ENCODE data around the gene CACNA1B. TPM values are rescaled to one million over a fixed set of nuclear protein-coding genes. Genes with fewer than 3 reads are reported as not detected.
"Not testable (repeated sequence)": the region's sequence is repeated elsewhere in the genome, so short reads cannot be mapped to it uniquely, and the experiment has no call there.

Gene CACNA1B
- total RNA-seq (under 1 TPM; 0.09 to 0.20 TPM), polyA plus RNA-seq (under 1 TPM in 1 of 2 donors, not detected in 1; 0.01 TPM)
- long read RNA-seq, donor 1, result 0 reads
- long read RNA-seq, donor 2, result 0 reads
- long read RNA-seq, donor 3, result 0 reads
- long read RNA-seq, donor 4, result 0 reads
- long read RNA-seq, donor 5, result 0 reads

- not testable (repeated sequence) for H3K4me3 ChIP-seq; H3K36me3 ChIP-seq (ENCODE audit: control insufficient read depth in 4 of 4, insufficient read depth in 4 of 4, low read length in 4 of 4); H3K4me1 ChIP-seq (ENCODE audit: control insufficient read depth in 5 of 5, insufficient read depth in 5 of 5, low read length in 5 of 5); H3K27ac ChIP-seq (ENCODE audit: low read depth in 1 of 2, low read length in 1 of 2); ATAC-seq (ENCODE audit: insufficient read depth, low FRiP score); H3K9ac ChIP-seq (ENCODE audit: insufficient read depth in 1 of 2, low read length in 2 of 2)
- WGBS, 2 donors, result 4 to 6% methylated on average over 24 to 89 of the region's 95 CpGs
- H3K9me3 ChIP-seq (ENCODE audit: control insufficient read depth in 4 of 4, insufficient read depth in 3 of 4, low read length in 3 of 4), result peaks cover 0 to 17% (median 0%) of the 10 kb centered on the region in 4 donors
- peaks cover 11 to 23% (median 17%) of the 10 kb centered on the region in 3 donors for H3K27me3 ChIP-seq (ENCODE audit: control insufficient read depth in 3 of 3, insufficient read depth in 3 of 3, low read length in 2 of 3)
- peak in 1 of 3 donors; percentile 1 for DNase-seq
Measured at GRCh38 chr9:137877506-137878122, at the start of gene CACNA1B. CACNA1B (plus strand) TSS chr9:137877782; CDS start chr9:137877934, 152 bp downstream.

GRCh38 chr9:137827908-137828526 is 49.6 kb upstream of the CACNA1B start:
- Histone ChIP-seq H3K27me3 (ENCODE audit: control insufficient read depth in 3 of 3, insufficient read depth in 3 of 3, low read length in 2 of 3) (no peaks in the 10 kb centered on the region), H3K36me3 (ENCODE audit: control insufficient read depth in 4 of 4, insufficient read depth in 4 of 4, low read length in 4 of 4) (peaks cover 8 to 37% (median 24%) of the 10 kb centered on the region in 4 donors), H3K9me3 (ENCODE audit: control insufficient read depth in 4 of 4, insufficient read depth in 3 of 4, low read length in 3 of 4) (peaks cover 0 to 2% (median 0%) of the 10 kb centered on the region in 4 donors), H3K4me3 (no peak overlapping the region), H3K4me1 (ENCODE audit: control insufficient read depth in 5 of 5, insufficient read depth in 5 of 5, low read length in 5 of 5) (no peaks in the 10 kb centered on the region), H3K9ac (ENCODE audit: insufficient read depth in 1 of 2, low read length in 2 of 2) (no peak overlapping the region), H3K27ac (ENCODE audit: low read depth in 1 of 2, low read length in 1 of 2) (no peak overlapping the region)
- no peak for ATAC-seq (ENCODE audit: insufficient read depth, low FRiP score)
- TF ChIP-seq, protein P1, sequence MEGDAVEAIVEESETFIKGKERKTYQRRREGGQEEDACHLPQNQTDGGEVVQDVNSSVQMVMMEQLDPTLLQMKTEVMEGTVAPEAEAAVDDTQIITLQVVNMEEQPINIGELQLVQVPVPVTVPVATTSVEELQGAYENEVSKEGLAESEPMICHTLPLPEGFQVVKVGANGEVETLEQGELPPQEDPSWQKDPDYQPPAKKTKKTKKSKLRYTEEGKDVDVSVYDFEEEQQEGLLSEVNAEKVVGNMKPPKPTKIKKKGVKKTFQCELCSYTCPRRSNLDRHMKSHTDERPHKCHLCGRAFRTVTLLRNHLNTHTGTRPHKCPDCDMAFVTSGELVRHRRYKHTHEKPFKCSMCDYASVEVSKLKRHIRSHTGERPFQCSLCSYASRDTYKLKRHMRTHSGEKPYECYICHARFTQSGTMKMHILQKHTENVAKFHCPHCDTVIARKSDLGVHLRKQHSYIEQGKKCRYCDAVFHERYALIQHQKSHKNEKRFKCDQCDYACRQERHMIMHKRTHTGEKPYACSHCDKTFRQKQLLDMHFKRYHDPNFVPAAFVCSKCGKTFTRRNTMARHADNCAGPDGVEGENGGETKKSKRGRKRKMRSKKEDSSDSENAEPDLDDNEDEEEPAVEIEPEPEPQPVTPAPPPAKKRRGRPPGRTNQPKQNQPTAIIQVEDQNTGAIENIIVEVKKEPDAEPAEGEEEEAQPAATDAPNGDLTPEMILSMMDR (IDR thresholded peaks at IDR 0.05; ENCODE audit: control extremely low read depth, extremely low read depth), result no peak
- DNase-seq, result no peak
- 98 to 99% methylated on average over 19 to 20 of the region's 20 CpGs for WGBS, 2 donors

DNA sequence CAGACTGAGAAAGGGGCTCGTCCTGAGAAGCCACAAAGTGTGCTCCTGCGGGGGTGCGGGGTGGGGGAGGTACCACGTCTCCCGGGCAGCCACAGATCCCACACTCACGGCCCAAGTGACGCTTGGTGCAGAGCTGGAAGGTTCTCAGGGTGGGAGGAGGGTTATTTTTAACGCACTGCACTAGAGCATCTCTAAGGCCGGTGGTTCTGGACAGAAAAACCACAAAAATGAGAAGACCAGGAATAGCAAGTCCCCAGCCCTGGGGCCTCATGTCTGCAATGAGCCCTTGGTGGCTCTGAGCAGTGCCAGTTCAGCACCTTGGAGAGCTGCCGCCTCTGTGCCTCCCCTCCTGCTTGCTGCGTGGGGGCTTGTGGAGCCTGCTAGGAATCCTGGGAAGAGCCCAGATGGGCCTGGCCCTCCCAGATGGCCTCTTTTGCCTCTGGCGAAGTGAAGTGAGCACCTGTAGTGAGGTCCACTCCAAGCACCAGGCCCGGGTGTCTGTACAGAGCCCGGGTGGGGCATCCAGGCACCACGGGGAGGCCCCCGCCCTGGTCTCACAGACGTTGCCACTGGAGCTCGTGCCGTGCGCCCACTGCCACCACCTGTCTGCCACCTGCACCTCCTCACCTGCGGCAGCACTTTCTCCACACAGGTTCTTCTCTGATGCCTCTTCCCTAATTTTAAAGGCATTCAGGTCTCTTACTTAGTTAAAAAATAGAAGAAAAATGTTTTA is 48.9 kb upstream of the CACNA1B start:
- H3K9me3 ChIP-seq (ENCODE audit: control insufficient read depth in 4 of 4, insufficient read depth in 3 of 4, low read length in 3 of 4), result peaks cover 0 to 2% (median 0%) of the 10 kb centered on the region in 4 donors
- TF ChIP-seq, protein P1 (IDR thresholded peaks at IDR 0.05; ENCODE audit: control extremely low read depth, extremely low read depth), result no peak
- peaks cover 8 to 43% (median 24%) of the 10 kb centered on the region in 4 donors for H3K36me3 ChIP-seq (ENCODE audit: control insufficient read depth in 4 of 4, insufficient read depth in 4 of 4, low read length in 4 of 4)
- 88 to 90% methylated on average over 21 of the region's 21 CpGs for WGBS, 2 donors
- H3K27ac ChIP-seq (ENCODE audit: low read depth in 1 of 2, low read length in 1 of 2), result no peak overlapping the region
- DNase-seq (peak; percentile 40 to 62 (median 55)), ATAC-seq (ENCODE audit: insufficient read depth, low FRiP score) (no peak)
- H3K4me1 ChIP-seq (ENCODE audit: control insufficient read depth in 5 of 5, insufficient read depth in 5 of 5, low read length in 5 of 5), result no peaks in the 10 kb centered on the region
- no peaks in the 10 kb centered on the region for H3K27me3 ChIP-seq (ENCODE audit: control insufficient read depth in 3 of 3, insufficient read depth in 3 of 3, low read length in 2 of 3)
- H3K4me3 ChIP-seq, result no peak overlapping the region
- no peak overlapping the region for H3K9ac ChIP-seq (ENCODE audit: insufficient read depth in 1 of 2, low read length in 2 of 2)

Data from lung (tissue), 16 donors.